CD14-positive monocyte (primary cell): ENCODE data around the gene TEAD1. TPM values are rescaled to one million over a fixed set of nuclear protein-coding genes. Genes with fewer than 3 reads are reported as not detected.

ENCODE experiments used
- DNase-seq, 3 donors: peaks; one replicate each; pipeline ENCODE4 v3.0.0-alpha.2; 2011 to 2022
- H2AFZ ChIP-seq: 2 replicates; pipeline ENCODE4 v1.6.0; 2012; ENCODE audit warnings: mild to moderate bottlenecking, low read depth, low read length, inconsistent platforms; ENCODE audit not compliant: insufficient read depth, poor library complexity, severe bottlenecking
- H3K27ac ChIP-seq, 2 donors: 1 replicate in 1 of 2; 2 replicates in 1 of 2; pipeline ENCODE4 v1.5.1; 2012 to 2013; ENCODE audit warnings: low read length in 2 of 2, control low read depth in 1 of 2, inconsistent platforms in 1 of 2, low read depth in 1 of 2, mild to moderate bottlenecking in 1 of 2
- H3K27me3 ChIP-seq, 2 donors: one replicate each; pipeline versions ENCODE4 v1.6.0 to v1.6.1; 2011 to 2013; ENCODE audit warnings: low read length in 2 of 2; ENCODE audit not compliant: control insufficient read depth in 2 of 2, insufficient read depth in 2 of 2
- H3K36me3 ChIP-seq, 2 donors: replicated peaks in 1 of 2; 1 replicate in 1 of 2; 2 replicates in 1 of 2; pipeline versions ENCODE4 v1.5.1 to v1.6.1; 2012 to 2013; ENCODE audit warnings: low read length in 2 of 2, control low read depth in 1 of 2, inconsistent platforms in 1 of 2, mild to moderate bottlenecking in 1 of 2; ENCODE audit not compliant: insufficient read depth in 2 of 2, control insufficient read depth in 1 of 2
- H3K4me1 ChIP-seq, 2 donors: 1 replicate in 1 of 2; 2 replicates in 1 of 2; pipeline versions ENCODE4 v1.5.1 to v1.6.1; 2012 to 2013; ENCODE audit warnings: low read length in 2 of 2, control low read depth in 1 of 2, inconsistent platforms in 1 of 2, mild to moderate bottlenecking in 1 of 2, moderate library complexity in 1 of 2; ENCODE audit not compliant: insufficient read depth in 2 of 2, control insufficient read depth in 1 of 2
- H3K4me2 ChIP-seq: replicated peaks from 2 replicates; pipeline ENCODE3; 2012; ENCODE audit warnings: low read length, moderate library complexity, mild to moderate bottlenecking; ENCODE audit not compliant: poor library complexity, severe bottlenecking; ENCODE audit errors: extremely low read depth
- H3K4me3 ChIP-seq, 3 experiments: fragments of 200-600 bp in 1 of 3; sonication (generic) in 1 of 3; replicated peaks in 1 of 3; 1 replicate in 2 of 3; 2 replicates in 1 of 3; pipeline ENCODE4 v1.5.1; 2011 to 2013; ENCODE audit warnings: low read length in 3 of 3, mild to moderate bottlenecking in 3 of 3, control low read depth in 2 of 3, low read depth in 2 of 3, inconsistent platforms in 1 of 3, moderate library complexity in 1 of 3
- H3K79me2 ChIP-seq: 2 replicates; pipeline ENCODE4 v1.6.0; 2012; ENCODE audit warnings: mild to moderate bottlenecking, control low read depth, inconsistent platforms, low read length, moderate library complexity; ENCODE audit not compliant: insufficient read depth
- H3K9ac ChIP-seq: 2 replicates; pipeline ENCODE4 v1.6.0; 2017; ENCODE audit warnings: low read length, mild to moderate bottlenecking; ENCODE audit not compliant: insufficient read depth, poor library complexity, severe bottlenecking
- H3K9me3 ChIP-seq, 2 donors: replicated peaks in 1 of 2; 1 replicate in 1 of 2; 2 replicates in 1 of 2; pipeline versions ENCODE4 v1.5.1 to v1.6.1; 2012 to 2013; ENCODE audit warnings: low read length in 2 of 2, control low read depth in 1 of 2; ENCODE audit not compliant: control insufficient read depth in 1 of 2, insufficient read depth in 1 of 2
- H4K20me1 ChIP-seq: 2 replicates; pipeline ENCODE4 v1.6.0; 2012; ENCODE audit warnings: mild to moderate bottlenecking, low read length, control low read depth, moderate library complexity; ENCODE audit not compliant: insufficient read depth
- H3K27ac Mint-ChIP-seq, 7 donors: one replicate each; pipeline ENCODE4 v1.8.0; 2020; ENCODE audit warnings: mild to moderate bottlenecking in 7 of 7, mixed read lengths in 7 of 7, moderate library complexity in 6 of 7, inconsistent platforms in 2 of 7
- H3K27me3 Mint-ChIP-seq, 3 donors: one replicate each; pipeline ENCODE4 v1.8.0; 2021 to 2022; ENCODE audit warnings: low read depth in 3 of 3, mild to moderate bottlenecking in 3 of 3, mixed read lengths in 3 of 3, moderate library complexity in 3 of 3, inconsistent platforms in 1 of 3
- H3K36me3 Mint-ChIP-seq, 2 donors: one replicate each; pipeline ENCODE4 v1.8.0; 2020; ENCODE audit warnings: mixed read lengths in 2 of 2, inconsistent platforms in 1 of 2, mild to moderate bottlenecking in 1 of 2
- H3K4me1 Mint-ChIP-seq: one replicate; pipeline ENCODE4 v1.8.0; 2020; ENCODE audit warnings: mild to moderate bottlenecking, mixed read lengths
- H3K4me3 Mint-ChIP-seq, 2 donors: one replicate each; pipeline ENCODE4 v1.8.0; 2020; ENCODE audit warnings: mild to moderate bottlenecking in 2 of 2, mixed read lengths in 2 of 2, moderate library complexity in 1 of 2
- H3K9me3 Mint-ChIP-seq, 7 donors: one replicate each; pipeline ENCODE4 v1.8.0; 2020 to 2022; ENCODE audit warnings: mixed read lengths in 7 of 7, mild to moderate bottlenecking in 6 of 7, moderate library complexity in 6 of 7, inconsistent platforms in 2 of 7
- CTCF ChIP-seq: fragments of 200-600 bp; IDR thresholded peaks from one replicate; pipeline ENCODE4 v1.8.0; 2022; ENCODE audit warnings: antibody characterized with exemption, mild to moderate bottlenecking
- WGBS: methylation state at CpG from one replicate; pipeline ENCODE4 v1.1.5; 2013; ENCODE audit warnings: missing lambda C conversion rate; ENCODE audit not compliant: insufficient coverage; 5-methylcytosine and 5-hydroxymethylcytosine counted together
- intact Hi-C, 2 donors: fragments of 100-400 bp; cut with micrococcal nuclease; formaldehyde crosslinking; loops; one replicate each; pipeline versions ENCODE4 v1.15.0 to v1.15.1; 2023
- polyA plus RNA-seq, 3 donors: library from polyadenylated mRNA; depleted of rRNA in 1 of 3; unstranded in 2 of 3; stranded (reverse) in 1 of 3; fragments of 300-500 nt in 2 of 3; fragments of >200 nt in 1 of 3; fragmentation: Illumina TruSeq in 2 of 3; gene quantifications; 1 replicate in 2 of 3; 2 replicates in 1 of 3; pipeline ENCODE4 v1.2.3, GENCODE V29; 2012 to 2021

Gene TEAD1
- polyA plus RNA-seq, 3 donors = not detected

GRCh38 chr11:12902791-12903486, 228.7 kb downstream of the TEAD1 start:
- Mint-ChIP-seq H3K27me3 (peaks cover 5 to 13% (median 7%) of the 10 kb centered on the region in 3 donors), H3K36me3 (no peaks in the 10 kb centered on the region), H3K4me3 (no peak overlapping the region), H3K4me1 (no peaks in the 10 kb centered on the region), H3K9me3 (no peaks in the 10 kb centered on the region), H3K27ac (no peak overlapping the region)
- Histone ChIP-seq H2AFZ (no peak overlapping the region), H3K9me3 (no peaks in the 10 kb centered on the region), H3K9ac (no peak overlapping the region), H3K4me3 (no peak overlapping the region), H3K4me2 (no peak overlapping the region), H3K27ac (no peak overlapping the region), H3K4me1 (no peaks in the 10 kb centered on the region), H4K20me1 (no peaks in the 10 kb centered on the region), H3K36me3 (no peaks in the 10 kb centered on the region), H3K27me3 (peaks cover 0 to 4% of the 10 kb centered on the region in 2 donors), H3K79me2 (no peaks in the 10 kb centered on the region)
- DNase-seq = no peak
- intact Hi-C loops = no loop called here
- TF ChIP-seq CTCF = no peak
- WGBS = 100% methylated on average over 1 of the region's 6 CpGs

- Histone ChIP-seq H3K9ac (no peak overlapping the region), H3K27me3 (peaks cover 0 to 4% of the 10 kb centered on the region in 2 donors), H4K20me1 (no peaks in the 10 kb centered on the region), H2AFZ (no peak overlapping the region), H3K4me1 (no peaks in the 10 kb centered on the region), H3K9me3 (no peaks in the 10 kb centered on the region), H3K4me3 (no peak overlapping the region), H3K4me2 (no peak overlapping the region), H3K36me3 (no peaks in the 10 kb centered on the region), H3K79me2 (no peaks in the 10 kb centered on the region), H3K27ac (no peak overlapping the region)
- Mint-ChIP-seq H3K27ac (no peak overlapping the region), H3K27me3 (peaks cover 2 to 8% (median 2%) of the 10 kb centered on the region in 3 donors), H3K4me3 (no peak overlapping the region), H3K4me1 (no peaks in the 10 kb centered on the region), H3K9me3 (no peaks in the 10 kb centered on the region), H3K36me3 (no peaks in the 10 kb centered on the region)
- no peak for DNase-seq
- no CpG with 5 or more reads among the region's 4 CpGs for whole genome bisulfite sequencing
- TF ChIP-seq CTCF = no peak
- intact Hi-C loops = no loop called here
Observed at GRCh38 chr11:12905435-12905834, 231.2 kb downstream of the TEAD1 start.
